Stimulated activated CD8-positive, alpha-beta memory T cell treated with anti-CD3 and anti-CD28 coated beads, Interleukin-4, amount 100 ng/mL, for 1 hour (primary cell): ENCODE data around the gene FBXL17.

Source experiments
- DNase-seq, 2 donors: peaks; one replicate each; pipeline ENCODE4 v3.0.0-alpha.2; 2020; ENCODE audit warnings: low read depth in 2 of 2, low spot score in 1 of 2

FBXL17 gene

GRCh38 chr5:107826311-107827000 is 555.4 kb downstream of the FBXL17 start:
- no peak for DNase-seq

- DNase-seq: no peak
These were observed 557.1 kb downstream of the FBXL17 start for GRCh38 chr5:107824821-107825220.

DNA sequence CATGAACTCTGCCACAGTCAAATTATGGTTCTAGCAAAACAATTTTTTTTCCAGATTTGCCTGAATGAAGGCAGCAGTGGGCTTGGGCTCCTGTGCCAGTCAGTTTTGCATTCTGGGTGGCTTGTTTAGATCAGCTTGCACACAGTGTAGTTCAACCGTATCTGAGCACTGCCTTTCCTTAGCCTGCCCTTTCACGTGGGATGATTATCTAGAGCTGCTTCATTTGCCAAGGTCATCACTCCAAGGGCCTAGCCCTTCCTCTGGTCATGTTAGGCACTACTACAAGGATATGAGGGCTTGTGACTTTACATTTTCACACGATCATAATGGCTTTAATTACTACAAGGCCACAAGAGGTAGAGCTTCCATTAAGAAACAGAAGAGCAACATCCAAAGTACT is 560.6 kb downstream of the FBXL17 start:
- no peak for DNase-seq

GRCh38 chr5:107820429-107820828 is 561.5 kb downstream of the FBXL17 start:
- DNase-seq: no peak

- DNase-seq: no peak
These were observed 563.9 kb downstream of the FBXL17 start for GRCh38 chr5:107817951-107818350.

DNA sequence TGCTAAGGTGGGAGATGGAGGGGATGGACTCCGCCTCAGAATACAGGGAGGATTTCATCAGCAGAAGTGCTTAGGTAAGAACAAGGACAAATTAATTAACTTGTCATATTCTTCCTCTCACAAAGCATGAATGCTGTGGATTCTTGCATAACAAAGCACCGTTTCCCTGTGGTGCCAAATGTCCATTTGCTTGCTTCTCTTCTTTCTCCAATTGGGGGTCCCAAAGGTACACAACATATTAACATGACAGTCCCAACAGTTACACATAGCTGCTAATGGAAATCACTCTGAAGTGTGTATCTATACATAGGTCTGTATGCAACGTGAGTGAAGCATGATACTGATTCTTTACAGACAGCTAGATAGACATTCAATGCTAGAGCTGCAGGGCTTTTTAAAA is 564.5 kb downstream of the FBXL17 start:
- DNase-seq: no peak

DNA sequence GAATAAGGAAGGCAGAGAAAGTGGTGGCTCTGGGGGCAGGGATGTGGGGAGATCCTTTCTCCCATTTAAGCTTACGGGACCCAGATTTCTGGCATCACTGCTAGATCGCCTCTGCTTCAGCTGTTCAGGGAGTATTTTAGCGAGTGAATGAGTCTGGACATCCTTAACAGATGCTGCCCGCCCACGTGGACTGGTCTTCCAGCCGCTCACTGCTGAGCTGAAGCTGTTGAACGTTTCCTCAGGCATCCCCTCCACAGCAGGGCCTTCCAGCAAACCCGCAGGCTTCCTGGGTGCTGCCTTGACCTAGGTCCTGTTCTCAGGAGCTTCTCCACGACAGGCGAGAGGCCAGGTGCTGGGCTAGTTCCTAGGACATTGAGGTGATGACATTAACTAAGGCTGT is 566.8 kb downstream of the FBXL17 start:
- DNase-seq: no peak

GRCh38 chr5:107814183-107814827 is 567.6 kb downstream of the FBXL17 start:
- no peak for DNase-seq

GRCh38 chr5:107813559-107813958 is 568.3 kb downstream of the FBXL17 start:
- no peak for DNase-seq

- no peak for DNase-seq
These were observed 569.2 kb downstream of the FBXL17 start for GRCh38 chr5:107812570-107813141.

- DNase-seq: no peak
These were observed 572.5 kb downstream of the FBXL17 start for GRCh38 chr5:107809201-107810034.
